T-cell (primary cell): Measurements from ENCODE around the gene SLC18B1. TPM values are rescaled to one million over a fixed set of nuclear protein-coding genes. Genes with fewer than 3 reads are reported as not detected.

ENCODE experiments used
- ATAC-seq, 4 experiments: fragments of 200-7000 bp in 3 of 4; fragments of 150-1000 bp in 1 of 4; cut with Tn5 transposase; replicated peaks in 1 of 4; 1 replicate in 3 of 4; 2 replicates in 1 of 4; pipeline ENCODE4 v1.10.0; 2021; ENCODE audit warnings: moderate library complexity in 3 of 4, mild to moderate bottlenecking in 2 of 4, moderate number of reproducible peaks in 1 of 4
- CTCF ChIA-PET, 2 donors: fragments of 300-600 bp; sonication (Branson Sonifier 250); formaldehyde crosslinking; loops; one replicate each; lab custom pipeline; 2022; ENCODE audit warnings: antibody characterized with exemption in 2 of 2; lab: Charles Lee
- POLR2A ChIA-PET, 2 donors: fragments of 300-600 bp; sonication (Branson Sonifier 250); formaldehyde crosslinking; loops; one replicate each; lab custom pipeline; 2022; ENCODE audit warnings: antibody characterized with exemption in 2 of 2; lab: Charles Lee
- DNase-seq, 35 experiments: peaks; one replicate each; pipeline versions ENCODE4 v3.0.0 to v3.0.0-alpha.2; 2013 to 2023
- H3K27ac ChIP-seq: one replicate; pipeline ENCODE4 v1.5.1; 2013; ENCODE audit warnings: low read length
- H3K27me3 ChIP-seq, 2 experiments: replicated peaks in 1 of 2; 1 replicate in 1 of 2; 2 replicates in 1 of 2; pipeline versions ENCODE4 v1.6.1 to v1.7.0; 2013; ENCODE audit warnings: low read length in 1 of 2, mixed read lengths in 1 of 2; ENCODE audit not compliant: control insufficient read depth in 2 of 2, insufficient read depth in 2 of 2; ENCODE audit errors: extremely low read depth in 1 of 2
- H3K36me3 ChIP-seq, 2 donors: 1 replicate in 1 of 2; 2 replicates in 1 of 2; pipeline versions ENCODE4 v1.6.1 to v1.7.0; 2013; ENCODE audit warnings: low read length in 1 of 2; ENCODE audit not compliant: control insufficient read depth in 2 of 2, insufficient read depth in 1 of 2; ENCODE audit errors: extremely low read depth in 1 of 2
- H3K4me1 ChIP-seq, 2 experiments: 1 replicate in 1 of 2; 2 replicates in 1 of 2; pipeline versions ENCODE4 v1.6.1 to v1.7.0; 2013; ENCODE audit warnings: low read length in 2 of 2, mixed read lengths in 1 of 2; ENCODE audit not compliant: insufficient read depth in 2 of 2, control insufficient read depth in 1 of 2; ENCODE audit errors: extremely low read depth in 1 of 2
- H3K4me3 ChIP-seq, 2 donors: 1 replicate in 1 of 2; 2 replicates in 1 of 2; pipeline versions ENCODE4 v1.5.1 to v1.7.0; 2013; ENCODE audit warnings: mild to moderate bottlenecking in 2 of 2, low read length in 1 of 2, moderate library complexity in 1 of 2; ENCODE audit not compliant: control insufficient read depth in 1 of 2; ENCODE audit errors: extremely low read depth in 1 of 2
- H3K9me3 ChIP-seq: 2 replicates; pipeline ENCODE4 v1.7.0; 2013
- H3K27ac Mint-ChIP-seq, 2 donors: one replicate each; pipeline ENCODE4 v1.8.0; 2020 to 2021; ENCODE audit warnings: mild to moderate bottlenecking in 2 of 2, mixed read lengths in 2 of 2
- H3K27me3 Mint-ChIP-seq, 2 donors: one replicate each; pipeline ENCODE4 v1.8.0; 2021 to 2022; ENCODE audit warnings: mixed read lengths in 2 of 2
- H3K36me3 Mint-ChIP-seq: one replicate; pipeline ENCODE4 v1.8.0; 2021; ENCODE audit warnings: mixed read lengths
- H3K4me1 Mint-ChIP-seq, 3 donors: one replicate each; pipeline ENCODE4 v1.8.0; 2020 to 2022; ENCODE audit warnings: mixed read lengths in 3 of 3, mild to moderate bottlenecking in 1 of 3
- H3K4me3 Mint-ChIP-seq, 3 donors: one replicate each; pipeline ENCODE4 v1.8.0; 2020 to 2022; ENCODE audit warnings: mild to moderate bottlenecking in 3 of 3, mixed read lengths in 3 of 3, moderate library complexity in 3 of 3
- H3K9me3 Mint-ChIP-seq, 3 donors: one replicate each; pipeline ENCODE4 v1.8.0; 2020 to 2022; ENCODE audit warnings: mixed read lengths in 3 of 3
- WGBS: methylation state at CpG from one replicate; pipeline ENCODE4 v1.1.5; 2013; ENCODE audit warnings: missing lambda C conversion rate; ENCODE audit not compliant: insufficient coverage; 5-methylcytosine and 5-hydroxymethylcytosine counted together
- total RNA-seq, 35 experiments: library from RNA in 6 of 35; stranded (reverse) in 6 of 35; fragments of 120-200 nt in 1 of 35; gene quantifications; one replicate each; pipeline versions ENCODE4 v1.2.1 to v1.2.4 and lab custom pipeline; 2013 to 2026

The SLC18B1 gene
- total RNA-seq, 5 donors from 2014 or later (not counting 1 experiment from before 2014, with no cell fraction given): 5.5 to 15.8 (median 13.0) TPM

GRCh38 chr6:132814716-132815570 lies 16.5 kb upstream of the SLC18B1 start:
- Histone ChIP-seq H3K4me1 (peaks cover 23 to 29% of the 10 kb centered on the region in 2 experiments), H3K27me3 (no peaks in the 10 kb centered on the region), H3K36me3 (peaks cover 4 to 43% of the 10 kb centered on the region in 2 donors), H3K4me3 (peak overlapping the region; percentile 86 to 94), H3K27ac (peak overlapping the region; percentile 96), H3K9me3 (no peaks in the 10 kb centered on the region)
- ChIA-PET POLR2A (interaction anchor here (0.6 to 2.7 kb wide), 10 partner anchors 8 to 1709 kb away, joined by 3 to 13 read pairs (median 4); partner anchors contain the start of gene SLC18B1 (in 2 of the 2)), CTCF (interaction anchor here (0.5 to 3.8 kb wide), 4 partner anchors 16 to 1101 kb away, joined by 3 to 10 read pairs (median 4); partner anchors contain the start of gene SLC18B1 (in 1 of the 2))
- peaks cover 46% of the 10 kb centered on the region for H3K36me3 Mint-ChIP-seq
- no peaks in the 10 kb centered on the region for H3K27me3 Mint-ChIP-seq
- peak overlapping the region; percentile 98 to 100 (median 98) for H3K4me3 Mint-ChIP-seq
- H3K4me1 Mint-ChIP-seq: peaks cover 58 to 73% (median 63%) of the 10 kb centered on the region in 3 donors
- H3K27ac Mint-ChIP-seq: peak overlapping the region; percentile 99 to 100
- DNase-seq: peak in 5 of 35 experiments; percentile 3 to 6 (median 4)
- H3K9me3 Mint-ChIP-seq: no peaks in the 10 kb centered on the region
- peak; percentile 4 to 23 (median 9) for ATAC-seq
- 1% methylated on average over 13 of the region's 27 CpGs for WGBS

DNA sequence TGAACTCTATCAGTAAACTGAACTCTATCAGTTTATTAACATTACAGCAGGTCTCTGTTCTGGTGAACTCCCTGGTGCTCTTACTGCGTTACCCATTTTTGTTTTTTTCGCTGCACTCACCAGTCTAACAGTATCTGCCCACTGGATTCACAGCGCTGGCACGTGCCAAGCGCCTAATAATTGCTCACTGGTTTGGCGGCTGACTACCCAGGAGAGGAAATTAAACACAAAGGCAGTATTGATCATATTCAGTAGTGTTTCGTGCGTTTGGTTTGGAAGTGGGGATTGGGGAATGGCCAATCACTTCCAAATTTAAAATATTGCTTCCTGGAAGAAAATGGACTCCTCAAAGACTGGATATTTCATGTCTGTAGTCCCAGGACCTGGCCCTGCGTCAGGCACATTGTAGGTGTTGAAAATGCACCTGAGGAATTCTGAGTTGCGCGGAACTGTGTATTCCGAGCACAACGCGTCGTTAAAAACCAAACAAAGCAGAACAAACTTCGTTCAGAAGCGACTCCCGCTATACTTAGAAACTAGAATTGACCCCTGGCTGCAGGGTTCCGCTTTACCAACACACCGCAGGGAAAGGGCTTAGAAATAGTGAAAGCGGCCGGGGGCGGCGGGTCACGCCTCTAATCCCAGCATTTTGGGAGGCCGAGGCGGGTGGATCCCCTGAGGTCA lies 14.9 kb upstream of the SLC18B1 start:
- peaks cover 42 to 57% (median 47%) of the 10 kb centered on the region in 3 donors for H3K4me1 Mint-ChIP-seq
- H3K36me3 Mint-ChIP-seq: peaks cover 31% of the 10 kb centered on the region
- peak overlapping the region; percentile 98 to 100 (median 98) for H3K4me3 Mint-ChIP-seq
- Histone ChIP-seq H3K9me3 (no peaks in the 10 kb centered on the region), H3K36me3 (peaks cover 0 to 27% of the 10 kb centered on the region in 2 donors), H3K4me1 (peaks cover 23 to 29% of the 10 kb centered on the region in 2 experiments), H3K4me3 (peak overlapping the region; percentile 86 to 100), H3K27ac (peak overlapping the region; percentile 96), H3K27me3 (no peaks in the 10 kb centered on the region)
- H3K9me3 Mint-ChIP-seq: no peaks in the 10 kb centered on the region
- CTCF ChIA-PET: interaction anchor here (0.5 to 4.3 kb wide), 9 partner anchors 10 to 1250 kb away, joined by 3 to 53 read pairs (median 3); partner anchors contain the start of gene SLC18B1 (in 1 of the 2)
- POLR2A ChIA-PET: interaction anchor here (0.6 to 2.4 kb wide), 15 partner anchors 8 to 1824 kb away, joined by 3 to 16 read pairs (median 4); partner anchors contain the start of gene SLC18B1 (in 2 of the 2)
- ATAC-seq (peak; percentile 4 to 28 (median 20)), DNase-seq (peak in 28 of 35 experiments; percentile 6 to 74 (median 24))
- peak overlapping the region; percentile 99 to 100 for H3K27ac Mint-ChIP-seq
- H3K27me3 Mint-ChIP-seq: no peaks in the 10 kb centered on the region
- WGBS: under 1% methylated on average over 15 of the region's 27 CpGs

DNA sequence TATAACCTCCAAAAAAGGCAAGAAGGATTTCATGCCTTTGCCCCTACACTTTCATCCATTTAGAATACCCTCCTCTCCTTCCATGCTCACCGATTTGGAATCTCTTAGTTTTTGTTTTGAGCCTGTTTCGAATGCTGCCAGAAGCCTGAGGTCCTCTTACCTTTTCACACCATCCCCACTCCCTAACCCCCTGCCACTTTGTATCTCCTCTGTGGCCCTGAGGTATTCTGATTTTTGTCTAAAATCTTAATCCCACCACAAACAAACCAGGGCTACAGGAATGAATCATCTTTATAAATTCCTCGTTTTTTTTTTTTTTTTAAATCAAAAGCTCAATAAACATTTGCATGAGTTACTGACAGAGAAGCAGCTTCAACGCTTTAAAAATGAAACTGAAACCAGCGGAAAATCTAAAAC lies 14.3 kb upstream of the SLC18B1 start:
- H3K4me1 Mint-ChIP-seq: peaks cover 39 to 51% (median 42%) of the 10 kb centered on the region in 3 donors

DNA sequence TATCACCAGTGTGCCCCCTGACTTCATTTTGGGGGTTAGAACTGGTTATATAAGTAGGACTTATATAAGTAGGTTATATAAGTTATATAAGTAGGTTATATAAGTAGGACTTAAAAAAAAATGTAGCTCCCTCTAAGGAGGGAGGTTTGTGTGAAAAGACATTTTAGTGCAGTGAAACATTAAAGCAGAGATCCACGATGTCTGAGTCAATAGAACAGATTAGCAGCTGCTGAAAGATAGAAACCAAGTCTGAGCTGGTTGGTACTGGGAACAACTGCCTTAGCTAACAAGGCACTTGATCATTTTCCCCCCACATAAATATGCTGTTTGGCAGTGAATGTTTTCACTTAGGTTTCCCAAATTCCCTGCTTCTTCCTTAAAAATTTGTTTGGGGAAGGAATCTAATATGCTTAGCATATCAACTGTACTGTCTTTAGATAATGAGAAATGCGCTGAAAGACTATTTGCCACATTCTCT lies 13.9 kb upstream of the SLC18B1 start:
- Histone ChIP-seq H3K4me1 (peaks cover 23 to 29% of the 10 kb centered on the region in 2 experiments), H3K36me3 (peaks cover 0 to 17% of the 10 kb centered on the region in 2 donors), H3K27ac (peak overlapping the region; percentile 96), H3K9me3 (no peaks in the 10 kb centered on the region), H3K4me3 (peak overlapping the region in 1 of 2 donors; percentile 86), H3K27me3 (no peaks in the 10 kb centered on the region)
- ATAC-seq (no peak), DNase-seq (peak in 1 of 35 experiments; percentile 54)
- Mint-ChIP-seq H3K4me1 (peaks cover 34 to 47% (median 37%) of the 10 kb centered on the region in 3 donors), H3K36me3 (peaks cover 21% of the 10 kb centered on the region), H3K27me3 (no peaks in the 10 kb centered on the region), H3K4me3 (peak overlapping the region; percentile 98 to 100 (median 98)), H3K27ac (peak overlapping the region; percentile 99 to 100), H3K9me3 (no peaks in the 10 kb centered on the region)
- CTCF ChIA-PET: interaction anchor here in 1 of 2 donors (0.6 to 4.3 kb wide), 8 partner anchors 9 to 1285 kb away, joined by 3 to 53 read pairs (median 4); partner anchors contain the start of gene SLC18B1
- WGBS: 13% methylated on average over 2 of the region's 2 CpGs
- POLR2A ChIA-PET: interaction anchor here (0.6 to 2.1 kb wide), 7 partner anchors 9 to 68 kb away, joined by 3 to 16 read pairs (median 6); partner anchors contain the start of gene SLC18B1 (in 2 of the 2)

More for the DNA sequence above, 14.3 kb upstream of the SLC18B1 start:
- Histone ChIP-seq H3K27ac (peak overlapping the region; percentile 96), H3K27me3 (no peaks in the 10 kb centered on the region), H3K4me1 (peaks cover 23 to 29% of the 10 kb centered on the region in 2 experiments), H3K36me3 (peaks cover 0 to 21% of the 10 kb centered on the region in 2 donors), H3K4me3 (peak overlapping the region; percentile 86 to 100), H3K9me3 (no peaks in the 10 kb centered on the region)
- DNase-seq: peak in 2 of 35 experiments; percentile 10 to 19
- no peaks in the 10 kb centered on the region for H3K9me3 Mint-ChIP-seq
- peak overlapping the region; percentile 98 to 100 (median 98) for H3K4me3 Mint-ChIP-seq
- H3K27me3 Mint-ChIP-seq: no peaks in the 10 kb centered on the region
- peak in 1 of 4 experiments; percentile 3 for ATAC-seq
- WGBS: 0% methylated on average over 5 of the region's 5 CpGs
- CTCF ChIA-PET: interaction anchor here (0.5 to 4.3 kb wide), 13 partner anchors 10 to 1284 kb away, joined by 3 to 53 read pairs (median 3); partner anchors contain the start of gene SLC18B1 (in 1 of the 2)
- H3K27ac Mint-ChIP-seq: peak overlapping the region; percentile 99 to 100
- peaks cover 26% of the 10 kb centered on the region for H3K36me3 Mint-ChIP-seq
- POLR2A ChIA-PET: interaction anchor here (0.6 to 2.1 kb wide), 14 partner anchors 9 to 1825 kb away, joined by 3 to 16 read pairs (median 4); partner anchors contain the start of gene SLC18B1 (in 2 of the 2)

DNA sequence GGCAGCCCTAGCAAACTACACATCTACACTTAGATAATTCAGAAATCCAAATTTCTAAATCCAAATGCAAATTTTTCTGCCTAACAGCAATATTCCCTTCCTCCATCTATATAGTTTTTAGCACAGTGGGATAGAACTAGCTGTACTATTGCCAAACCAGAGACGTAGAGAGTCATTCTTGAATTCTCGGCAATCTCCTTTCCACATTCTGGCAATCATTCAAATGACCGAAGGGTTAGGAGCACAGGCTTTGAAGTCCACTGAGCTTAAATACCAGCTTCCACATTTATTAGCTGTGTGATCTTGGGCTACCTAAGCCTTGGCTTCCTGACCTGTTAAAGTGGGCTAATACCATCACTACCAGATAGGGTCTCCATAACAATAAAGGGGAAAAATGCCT lies 12.8 kb upstream of the SLC18B1 start:
- peaks cover 0 to 6% of the 10 kb centered on the region in 2 donors for H3K36me3 ChIP-seq
- peaks cover 14 to 24% of the 10 kb centered on the region in 2 experiments for H3K4me1 ChIP-seq
- no peaks in the 10 kb centered on the region for H3K9me3 ChIP-seq
- ATAC-seq: no peak
- CTCF ChIA-PET: interaction anchor here in 1 of 2 donors (0.7 to 4.3 kb wide), 2 partner anchors 12 to 35 kb away, joined by 5 to 53 read pairs; partner anchors contain the start of gene SLC18B1
- Mint-ChIP-seq H3K36me3 (peaks cover 13% of the 10 kb centered on the region), H3K9me3 (no peaks in the 10 kb centered on the region), H3K4me1 (peaks cover 26 to 36% (median 28%) of the 10 kb centered on the region in 3 donors), H3K4me3 (no peak overlapping the region), H3K27me3 (no peaks in the 10 kb centered on the region), H3K27ac (no peak overlapping the region)
- no peak overlapping the region for H3K4me3 ChIP-seq
- H3K27me3 ChIP-seq: no peaks in the 10 kb centered on the region
- no peak overlapping the region for H3K27ac ChIP-seq
- WGBS: 100% methylated on average over 3 of the region's 3 CpGs
- POLR2A ChIA-PET: interaction anchor here in 1 of 2 donors (0.6 to 2.1 kb wide), 3 partner anchors 13 to 296 kb away, joined by 4 to 13 read pairs (median 7); partner anchors contain the start of gene SLC18B1
- DNase-seq: no peak
